GM19463 (cell line): ENCODE data around the gene CCDC33.

Experiments used
- ATAC-seq: cut with Tn5 transposase; IDR thresholded peaks from one replicate; pipeline ENCODE4 v1.9.1; 2021; ENCODE audit warnings: mild to moderate bottlenecking, moderate library complexity; ENCODE audit not compliant: unreplicated experiment

The CCDC33 gene

GRCh38 chr15:74257105-74257504 lies 21.0 kb downstream of the CCDC33 start:
- ATAC-seq = no peak

GRCh38 chr15:74257623-74258022 lies 21.5 kb downstream of the CCDC33 start:
- ATAC-seq = no peak

GRCh38 chr15:74258456-74259291 lies 22.5 kb downstream of the CCDC33 start:
- ATAC-seq = no peak

GRCh38 chr15:74259292-74259648 lies 23.1 kb downstream of the CCDC33 start:
- ATAC-seq = no peak

GRCh38 chr15:74259821-74260607 lies 23.9 kb downstream of the CCDC33 start:
- no peak for ATAC-seq

- no peak for ATAC-seq
These were observed 24.9 kb downstream of the CCDC33 start for GRCh38 chr15:74261041-74261440.

- no peak for ATAC-seq
These were observed 25.6 kb downstream of the CCDC33 start for GRCh38 chr15:74261685-74262084.

GRCh38 chr15:74262151-74262550 lies 26.0 kb downstream of the CCDC33 start:
- ATAC-seq = no peak

GRCh38 chr15:74262625-74263024 lies 26.5 kb downstream of the CCDC33 start:
- no peak for ATAC-seq

- ATAC-seq = no peak
These were observed 27.3 kb downstream of the CCDC33 start for GRCh38 chr15:74263466-74263865.

- ATAC-seq = no peak
These were observed 28.0 kb downstream of the CCDC33 start for GRCh38 chr15:74264081-74264501.

- ATAC-seq = no peak
These were observed 29.0 kb downstream of the CCDC33 start for GRCh38 chr15:74265046-74265639.

- no peak for ATAC-seq
These were observed 31.9 kb downstream of the CCDC33 start for GRCh38 chr15:74268020-74268419.

GRCh38 chr15:74269362-74270035 lies 33.4 kb downstream of the CCDC33 start:
- no peak for ATAC-seq

- ATAC-seq = no peak
These were observed 34.0 kb downstream of the CCDC33 start for GRCh38 chr15:74270155-74270554.

GRCh38 chr15:74270854-74271520 lies 34.9 kb downstream of the CCDC33 start:
- ATAC-seq = no peak

- ATAC-seq = no peak
These were observed 36.7 kb downstream of the CCDC33 start for GRCh38 chr15:74272812-74273211.

GRCh38 chr15:74274470-74275038 lies 38.4 kb downstream of the CCDC33 start:
- no peak for ATAC-seq

- no peak for ATAC-seq
These were observed 39.8 kb downstream of the CCDC33 start for GRCh38 chr15:74275957-74276356.

- ATAC-seq = no peak
These were observed 40.4 kb downstream of the CCDC33 start for GRCh38 chr15:74276560-74276959.
